Fibroblast of upper back skin (primary cell): ENCODE results near the gene LMTK3.

ENCODE experiments used
- DNase-seq: peaks from one replicate; pipeline ENCODE4 v3.0.0-alpha.2; 2013

The LMTK3 gene

GRCh38 chr19:48468772-48469288 lies 42.8 kb downstream of the LMTK3 start:
- peak; percentile 100 for DNase-seq

GRCh38 chr19:48466561-48467325 lies 44.9 kb downstream of the LMTK3 start:
- DNase-seq, result no peak

- DNase-seq, result no peak
These were observed 46.4 kb downstream of the LMTK3 start for GRCh38 chr19:48465215-48465614.

DNA sequence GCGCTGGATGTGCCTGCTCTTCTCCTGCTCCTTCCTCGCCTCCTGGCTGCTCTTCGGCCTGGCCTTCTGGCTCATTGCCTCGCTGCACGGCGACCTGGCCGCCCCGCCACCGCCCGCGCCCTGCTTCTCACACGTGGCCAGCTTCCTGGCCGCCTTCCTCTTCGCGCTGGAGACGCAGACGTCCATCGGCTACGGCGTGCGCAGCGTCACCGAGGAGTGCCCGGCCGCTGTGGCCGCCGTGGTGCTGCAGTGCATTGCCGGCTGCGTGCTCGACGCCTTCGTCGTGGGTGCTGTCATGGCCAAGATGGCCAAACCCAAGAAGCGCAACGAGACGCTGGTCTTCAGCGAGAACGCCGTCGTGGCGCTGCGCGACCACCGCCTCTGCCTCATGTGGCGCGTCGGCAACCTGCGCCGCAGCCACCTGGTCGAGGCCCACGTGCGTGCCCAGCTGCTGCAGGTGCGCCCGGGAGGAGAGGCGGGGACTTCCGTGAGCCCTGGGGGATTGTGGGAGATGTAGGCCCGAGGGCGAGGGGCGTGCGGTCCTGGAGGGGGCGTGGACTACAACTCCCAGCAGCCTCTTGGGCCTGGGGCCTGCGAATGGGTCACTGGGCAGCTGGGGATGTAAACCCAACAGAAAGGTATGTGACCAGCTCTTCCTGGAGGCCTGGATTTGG lies 49.5 kb downstream of the LMTK3 start:
- no peak for DNase-seq

DNA sequence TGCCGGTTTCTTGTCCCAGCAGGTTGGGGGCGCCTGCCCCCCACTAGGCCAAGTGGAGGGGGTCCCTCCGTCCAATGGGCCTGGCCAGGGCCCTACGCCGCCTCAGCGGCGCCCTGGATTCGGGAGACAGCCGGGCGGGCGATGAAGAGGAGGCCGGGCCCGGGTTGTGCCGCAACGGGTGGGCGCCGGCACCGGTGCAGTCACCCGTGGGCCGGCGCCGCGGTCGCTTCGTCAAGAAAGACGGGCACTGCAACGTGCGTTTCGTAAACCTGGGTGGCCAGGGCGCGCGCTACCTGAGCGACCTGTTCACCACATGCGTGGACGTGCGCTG lies 50.0 kb downstream of the LMTK3 start:
- no peak for DNase-seq

- DNase-seq, result no peak
These were observed 53.6 kb downstream of the LMTK3 start for GRCh38 chr19:48458016-48458415.

DNA sequence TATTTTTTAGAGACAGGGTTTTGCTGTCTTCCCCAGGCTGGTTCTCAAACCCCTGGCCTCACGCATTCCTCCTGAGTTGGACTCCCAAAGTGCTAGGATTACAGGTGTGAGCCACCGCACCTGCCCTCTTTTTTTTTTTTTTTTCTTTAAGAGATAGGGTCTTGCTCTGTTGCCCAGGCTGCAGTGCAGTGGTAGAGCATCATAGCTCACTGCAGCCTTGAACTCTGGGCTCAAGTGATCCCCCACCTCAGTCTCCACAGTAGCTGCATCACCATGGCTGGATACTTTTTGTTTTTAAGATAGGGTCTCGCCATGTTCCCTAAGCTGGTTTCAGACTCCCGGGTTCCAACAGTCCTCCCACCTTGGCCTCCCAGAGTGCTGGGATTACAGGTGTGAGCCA lies 54.8 kb downstream of the LMTK3 start:
- no peak for DNase-seq

GRCh38 chr19:48455908-48456562 lies 55.6 kb downstream of the LMTK3 start:
- no peak for DNase-seq

DNA sequence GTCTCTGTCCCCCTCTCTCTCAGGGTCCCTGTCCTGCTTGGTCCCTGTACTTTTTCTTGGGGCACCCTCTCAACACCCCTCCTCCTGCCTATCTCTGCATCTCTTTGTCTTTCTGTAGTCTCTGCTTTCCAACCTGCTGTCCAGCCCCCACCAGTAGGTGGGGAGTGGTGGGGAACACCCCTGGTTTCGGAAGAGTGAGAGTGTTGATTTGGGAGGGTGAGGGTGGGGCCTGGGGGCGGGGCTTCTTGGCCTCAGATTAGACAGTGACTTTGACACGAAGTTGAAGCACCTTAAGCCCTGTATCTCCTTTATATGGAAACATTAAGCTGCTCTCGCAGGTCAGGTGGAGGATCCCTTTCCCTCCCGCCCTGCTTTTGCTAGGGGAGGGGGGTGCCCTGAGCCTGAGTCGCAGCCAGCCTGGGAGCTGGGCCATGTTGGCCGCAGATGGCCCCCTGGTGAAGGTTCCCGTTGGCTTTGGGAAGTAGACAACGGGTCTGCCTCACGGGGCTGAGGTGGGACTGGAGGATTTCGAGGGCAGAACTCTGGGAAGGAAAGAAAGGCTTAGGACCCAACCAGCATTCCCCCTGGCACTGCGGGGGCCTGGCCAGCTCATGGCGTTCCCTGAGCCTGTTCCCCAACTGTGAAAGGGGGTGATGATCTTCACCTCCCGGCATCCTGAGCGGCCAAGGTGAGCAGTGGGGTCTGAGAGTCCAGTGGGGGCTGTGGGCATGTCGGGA lies 56.3 kb downstream of the LMTK3 start, which contains the start of gene KCNJ14:
Gene KCNJ14, plus strand, starts transcription at position 404 of the 737 bp plus-strand sequence. CDS start 6,151 bp downstream, outside the sequence.
- DNase-seq, result no peak

- DNase-seq, result no peak
These were observed 57.4 kb downstream of the LMTK3 start for GRCh38 chr19:48454150-48454730.

DNA sequence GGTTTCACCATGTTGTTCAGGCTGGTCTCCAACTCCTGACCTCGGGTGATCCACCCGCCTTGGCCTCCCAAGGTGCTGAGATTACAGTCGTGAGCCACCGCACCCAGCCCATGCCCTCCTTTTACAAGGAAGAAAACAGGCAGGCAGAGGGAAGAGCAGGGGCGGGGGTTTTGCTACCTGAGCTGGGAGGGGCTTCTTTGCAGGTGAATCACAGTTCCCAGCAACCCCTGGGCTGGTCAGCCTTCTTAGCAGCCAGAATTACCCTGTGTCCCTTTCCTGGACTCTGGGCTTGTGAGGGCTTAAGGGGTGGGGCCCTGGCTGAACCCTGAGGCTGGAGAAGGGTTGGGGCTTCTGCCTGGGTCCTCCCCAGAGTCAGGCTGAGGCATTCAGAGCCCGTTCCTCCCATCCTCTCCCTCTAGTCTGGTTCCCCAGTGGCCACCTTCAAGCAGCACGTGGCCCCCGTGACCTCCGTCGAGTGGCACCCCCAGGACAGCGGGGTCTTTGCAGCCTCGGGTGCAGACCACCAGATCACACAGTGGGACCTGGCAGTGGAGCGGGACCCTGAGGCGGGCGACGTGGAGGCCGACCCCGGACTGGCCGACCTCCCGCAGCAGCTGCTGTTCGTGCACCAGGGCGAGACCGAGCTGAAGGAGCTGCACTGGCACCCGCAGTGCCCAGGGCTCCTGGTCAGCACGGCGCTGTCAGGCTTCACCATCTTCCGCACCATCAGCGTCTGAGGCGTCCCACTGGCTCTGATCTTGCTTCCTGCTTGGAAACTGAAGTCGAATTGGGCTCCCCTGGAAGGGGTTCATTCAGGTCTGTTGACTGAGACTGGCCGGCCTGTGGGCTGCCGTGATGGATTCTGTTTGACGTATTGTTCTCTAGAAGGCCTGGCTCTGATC lies 59.1 kb downstream of the LMTK3 start:
- DNase-seq, result no peak

DNA sequence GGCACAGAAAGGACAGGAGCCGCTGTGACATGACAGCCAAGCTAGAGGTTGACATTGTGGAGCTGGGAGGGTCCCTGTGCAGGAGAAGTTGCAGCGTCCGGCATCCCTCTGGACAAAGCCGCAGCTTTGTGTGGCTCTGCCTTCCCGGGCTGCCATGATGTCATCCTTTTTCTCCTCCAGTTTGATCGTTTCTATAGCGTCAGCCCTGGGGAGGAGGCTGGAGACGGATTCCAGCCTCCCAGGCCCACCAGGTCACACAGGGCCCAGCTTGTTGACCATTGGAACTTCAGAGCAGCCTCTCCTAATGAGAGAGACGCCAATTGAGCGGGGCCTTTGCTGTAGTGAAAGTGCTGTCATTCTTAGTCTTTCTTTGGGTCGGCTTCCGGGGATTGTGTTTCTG lies 60.0 kb downstream of the LMTK3 start:
- DNase-seq, result no peak

DNA sequence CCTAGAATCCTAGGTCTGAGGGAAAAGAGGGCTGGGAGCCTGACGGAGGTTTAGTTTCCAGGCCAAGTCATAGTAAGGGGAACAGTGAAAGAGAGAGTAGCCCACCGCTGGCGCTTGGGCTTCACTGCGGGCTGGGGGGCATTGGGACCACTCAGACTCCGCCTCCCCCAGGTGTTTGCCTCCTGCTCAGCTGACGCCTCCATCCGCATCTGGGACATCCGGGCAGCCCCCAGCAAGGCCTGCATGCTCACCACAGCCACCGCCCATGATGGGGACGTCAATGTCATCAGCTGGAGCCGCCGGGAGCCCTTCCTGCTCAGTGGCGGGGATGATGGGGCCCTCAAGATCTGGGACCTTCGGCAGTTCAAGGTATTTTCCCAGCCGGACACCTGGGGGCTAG lies 60.8 kb downstream of the LMTK3 start:
- DNase-seq, result no peak

GRCh38 chr19:48450441-48450840 lies 61.2 kb downstream of the LMTK3 start:
- no peak for DNase-seq

GRCh38 chr19:48448563-48448962 lies 63.1 kb downstream of the LMTK3 start:
- DNase-seq, result no peak

DNA sequence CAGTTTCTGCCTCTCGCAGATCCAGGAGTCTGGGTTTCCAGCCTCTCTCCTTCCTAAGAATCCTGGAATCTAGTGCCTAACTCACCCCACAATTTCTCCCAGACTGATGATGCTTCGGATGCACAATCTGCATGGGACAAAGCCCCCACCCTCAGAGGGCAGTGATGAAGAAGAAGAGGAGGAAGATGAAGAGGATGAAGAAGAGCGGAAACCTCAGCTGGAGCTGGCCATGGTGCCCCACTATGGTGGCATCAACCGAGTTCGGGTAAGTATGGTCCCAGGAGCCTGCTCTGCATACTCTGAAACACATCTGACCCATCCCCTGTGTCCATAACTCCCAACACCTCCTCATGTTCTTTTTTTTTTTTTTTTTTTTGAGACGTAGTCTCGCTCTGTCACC lies 65.1 kb downstream of the LMTK3 start:
- no peak for DNase-seq

GRCh38 chr19:48445606-48446481 lies 65.8 kb downstream of the LMTK3 start, which contains the start of gene GRWD1:
TSS of gene GRWD1 (plus strand) at chr19:48445983. CDS start at chr19:48446006, 23 bp downstream.
- DNase-seq, result peak; percentile 97

DNA sequence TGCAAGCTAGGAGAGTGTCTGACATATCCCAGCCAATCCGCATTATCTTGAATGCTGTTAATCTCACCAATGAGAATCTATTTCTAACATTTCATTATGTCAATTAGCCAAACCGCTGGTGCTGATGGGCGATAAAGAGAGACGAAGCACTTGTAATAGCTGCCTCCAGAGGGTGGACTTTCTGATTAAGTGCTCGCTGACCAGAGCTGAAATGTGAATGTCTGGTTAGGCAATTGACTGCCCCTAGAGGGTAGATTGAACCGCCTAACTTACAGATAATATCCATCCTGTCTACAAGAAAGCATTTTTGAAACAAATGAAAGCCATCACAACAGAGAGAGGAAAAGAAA lies 66.4 kb downstream of the LMTK3 start:
- DNase-seq, result peak; percentile 94

GRCh38 chr19:48444936-48445200 lies 66.8 kb downstream of the LMTK3 start:
- DNase-seq, result no peak

DNA sequence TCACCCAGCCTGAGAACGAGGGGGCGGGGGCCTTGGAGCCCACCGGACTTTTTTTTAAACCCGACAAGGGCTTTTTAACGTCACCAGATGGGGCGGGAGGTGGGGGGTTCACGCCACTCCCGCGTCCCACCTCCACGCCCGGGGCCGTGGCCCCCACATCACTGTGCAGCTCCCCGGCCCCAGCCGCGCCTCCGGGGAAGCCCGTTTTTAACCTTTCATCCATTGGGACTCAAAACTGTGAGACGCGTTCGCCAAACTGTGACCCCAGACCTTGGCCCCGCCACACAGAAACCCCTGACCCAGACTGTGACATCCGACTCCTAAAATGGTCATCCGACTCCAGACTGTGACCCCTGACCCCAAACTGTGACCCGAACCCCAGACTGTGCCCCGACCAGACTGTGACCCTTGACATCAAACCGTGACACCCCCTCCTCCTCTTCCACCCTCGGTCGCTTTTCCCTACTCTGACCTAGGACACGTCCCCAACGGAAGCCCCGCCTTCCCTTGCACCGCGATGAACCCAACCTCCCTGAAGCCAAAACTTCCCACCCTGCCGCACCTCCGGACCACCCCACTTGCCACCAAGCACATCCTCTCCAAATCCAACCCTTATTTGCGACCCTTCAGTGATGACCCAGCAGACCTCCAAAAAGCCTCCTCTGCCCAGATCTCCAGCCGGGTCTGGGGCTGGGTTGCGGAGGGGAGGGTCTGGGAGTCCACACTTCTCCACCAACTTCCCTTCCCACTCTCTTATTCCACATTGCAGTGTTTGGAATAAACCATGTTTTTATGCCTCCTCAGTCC lies 67.3 kb downstream of the LMTK3 start:
- DNase-seq, result no peak
